ENCODE data around the gene SATB1. TPM values are rescaled to one million over a fixed set of nuclear protein-coding genes. Genes with fewer than 3 reads are reported as not detected.

Gene SATB1
- total and polyA plus RNA-seq, 11 donors, result 16.5 to 63.4 (median 41.3) TPM

- DNase-seq (peak in 2 of 5 donors; percentile 28 to 50), ATAC-seq (peak in 2 of 4 donors; percentile 4 to 20)
- peaks cover 0 to 18% (median 6%) of the 10 kb centered on the region in 12 donors for H3K9me3 ChIP-seq
- TF ChIP-seq POLR2A (IDR thresholded peaks at IDR 0.05), result no peak
- TF ChIP-seq, protein P1, sequence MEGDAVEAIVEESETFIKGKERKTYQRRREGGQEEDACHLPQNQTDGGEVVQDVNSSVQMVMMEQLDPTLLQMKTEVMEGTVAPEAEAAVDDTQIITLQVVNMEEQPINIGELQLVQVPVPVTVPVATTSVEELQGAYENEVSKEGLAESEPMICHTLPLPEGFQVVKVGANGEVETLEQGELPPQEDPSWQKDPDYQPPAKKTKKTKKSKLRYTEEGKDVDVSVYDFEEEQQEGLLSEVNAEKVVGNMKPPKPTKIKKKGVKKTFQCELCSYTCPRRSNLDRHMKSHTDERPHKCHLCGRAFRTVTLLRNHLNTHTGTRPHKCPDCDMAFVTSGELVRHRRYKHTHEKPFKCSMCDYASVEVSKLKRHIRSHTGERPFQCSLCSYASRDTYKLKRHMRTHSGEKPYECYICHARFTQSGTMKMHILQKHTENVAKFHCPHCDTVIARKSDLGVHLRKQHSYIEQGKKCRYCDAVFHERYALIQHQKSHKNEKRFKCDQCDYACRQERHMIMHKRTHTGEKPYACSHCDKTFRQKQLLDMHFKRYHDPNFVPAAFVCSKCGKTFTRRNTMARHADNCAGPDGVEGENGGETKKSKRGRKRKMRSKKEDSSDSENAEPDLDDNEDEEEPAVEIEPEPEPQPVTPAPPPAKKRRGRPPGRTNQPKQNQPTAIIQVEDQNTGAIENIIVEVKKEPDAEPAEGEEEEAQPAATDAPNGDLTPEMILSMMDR (IDR thresholded peaks at IDR 0.05), result no peak
- WGBS, 4 donors, result 7 to 8% (median 7%) methylated on average over 29 to 33 of the region's 33 CpGs
- H3K4me1 ChIP-seq, result peaks cover 0 to 23% (median 16%) of the 10 kb centered on the region in 12 donors
- H3K27ac ChIP-seq, result peak overlapping the region in 2 of 12 donors; percentile 64 to 71
- H3K36me3 ChIP-seq, result no peaks in the 10 kb centered on the region
- intact Hi-C loops (cut with DNase I), result loop anchor here in 1 of 10 donors (2.0 kb wide), 1 partner anchor 19 kb away; no protein-coding TSS in a partner anchor
- H3K27me3 ChIP-seq, result peaks cover 0 to 42% (median 10%) of the 10 kb centered on the region in 9 donors
- peak overlapping the region; percentile 17 to 69 (median 60) for H3K4me3 ChIP-seq
Observed at GRCh38 chr3:18445401-18446148, 20.4 kb upstream of the SATB1 start.

DNA sequence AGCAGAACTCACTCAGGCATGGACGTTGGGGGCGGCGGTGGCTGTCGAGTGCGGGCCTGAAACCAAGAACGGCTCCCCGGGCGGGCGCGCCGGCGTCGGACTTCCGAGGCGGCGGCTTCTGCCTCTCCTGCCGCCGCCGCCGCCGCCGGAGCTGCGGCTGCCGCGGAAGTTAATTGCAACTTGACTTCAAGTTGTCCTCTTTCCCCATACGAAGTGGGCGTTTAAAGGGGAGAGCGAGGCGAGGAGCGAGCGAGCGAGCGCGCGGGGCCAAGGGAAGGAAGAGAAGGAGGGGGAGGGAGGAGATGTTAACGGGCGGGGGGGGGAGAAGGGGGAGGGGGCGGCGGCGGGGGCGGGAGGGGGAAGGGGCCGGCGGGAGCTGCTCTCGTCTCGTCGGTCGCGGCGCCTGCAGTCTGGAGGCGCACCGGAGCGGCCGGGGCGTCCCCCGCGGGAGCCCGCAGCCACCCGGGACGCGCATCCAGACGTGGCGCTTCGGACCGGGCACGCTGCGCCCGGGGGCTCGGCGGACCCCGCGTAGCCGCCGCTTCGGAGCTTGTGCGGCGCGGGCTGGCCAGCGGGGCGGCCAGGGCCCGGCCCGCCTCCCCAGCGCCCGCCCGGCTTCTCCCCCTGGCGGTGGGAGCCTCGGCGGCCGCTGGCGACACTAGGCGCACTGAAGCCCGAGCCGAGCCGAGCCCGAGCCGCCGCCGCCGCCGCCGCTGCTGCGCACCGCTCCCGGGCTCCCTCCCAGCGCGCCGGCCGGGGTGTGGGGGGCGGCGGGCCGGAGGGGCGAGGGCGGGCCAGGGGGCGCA, 19.7 kb upstream of the SATB1 start:
- no peak for TF ChIP-seq POLR2A (IDR thresholded peaks at IDR 0.05)
- TF ChIP-seq, protein P1 (IDR thresholded peaks at IDR 0.05), result peak in 9 of 12 donors; percentile 21 to 67 (median 41)
- ATAC-seq (peak; percentile 74 to 98 (median 94)), DNase-seq (peak; percentile 55 to 89 (median 75))
- intact Hi-C loops (cut with DNase I), result loop anchor here in 1 of 10 donors (2.0 kb wide), 1 partner anchor 18 kb away; no protein-coding TSS in a partner anchor
- peaks cover 0 to 23% (median 16%) of the 10 kb centered on the region in 12 donors for H3K4me1 ChIP-seq
- no peaks in the 10 kb centered on the region for H3K36me3 ChIP-seq
- peaks cover 0 to 14% (median 6%) of the 10 kb centered on the region in 12 donors for H3K9me3 ChIP-seq
- peak overlapping the region in 3 of 12 donors; percentile 61 to 76 (median 64) for H3K27ac ChIP-seq
- WGBS, 4 donors, result 0 to 1% (median 0%) methylated on average over 50 to 109 of the region's 113 CpGs
- peaks cover 0 to 42% (median 10%) of the 10 kb centered on the region in 9 donors for H3K27me3 ChIP-seq
- peak overlapping the region; percentile 26 to 69 (median 60) for H3K4me3 ChIP-seq

DNA sequence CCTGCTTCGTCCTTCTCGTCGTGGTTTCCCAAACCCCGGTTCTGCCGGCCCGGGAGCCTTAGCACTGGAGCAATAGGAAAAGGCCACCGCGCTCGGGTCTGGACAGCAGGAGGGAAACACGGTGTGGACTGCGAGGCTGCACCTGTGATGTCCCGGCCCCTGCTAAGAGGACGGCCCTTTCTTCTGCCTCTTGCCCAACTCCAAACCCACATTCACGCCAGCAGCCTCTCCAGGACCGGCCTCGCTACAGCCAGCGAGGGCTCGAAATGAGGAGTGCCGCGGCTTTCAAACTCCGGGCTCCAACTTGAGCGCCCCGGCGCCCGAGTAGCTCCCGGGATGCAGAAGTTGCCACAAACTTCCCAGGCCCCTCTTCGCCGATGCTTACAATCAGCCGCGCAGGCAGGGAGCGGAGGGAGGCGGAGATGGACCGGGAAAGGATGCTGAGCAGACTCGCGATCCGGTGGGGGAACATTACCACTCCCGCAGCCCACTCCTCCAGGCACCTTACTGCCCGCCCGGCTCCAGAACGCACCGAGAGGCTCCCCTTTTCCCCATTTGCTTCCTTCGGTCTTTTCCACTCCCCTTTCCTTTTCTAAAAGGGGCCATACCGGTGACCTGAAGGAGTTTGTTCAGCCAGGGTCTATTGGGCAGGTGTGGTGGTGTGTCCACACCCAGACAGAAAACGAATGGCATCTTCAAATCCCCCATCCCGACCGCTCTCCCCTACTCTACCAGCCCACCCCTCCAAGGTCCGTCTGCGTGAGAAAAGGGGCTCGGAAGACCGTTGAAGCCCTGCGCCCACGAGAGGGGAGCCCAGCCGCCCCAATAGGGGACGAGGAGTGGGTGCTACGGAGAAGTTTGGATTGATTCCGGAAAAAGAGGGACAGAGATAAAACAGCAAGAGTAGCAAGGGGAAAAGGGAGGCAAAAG, 18.8 kb upstream of the SATB1 start:
- H3K4me3 ChIP-seq, result peak overlapping the region; percentile 26 to 69 (median 60)
- peak; percentile 29 to 43 (median 34) for ATAC-seq
- TF ChIP-seq, protein P1 (IDR thresholded peaks at IDR 0.05), result no peak
- no peak for TF ChIP-seq POLR2A (IDR thresholded peaks at IDR 0.05)
- intact Hi-C loops (cut with DNase I), result loop anchor here in 1 of 10 donors (2.0 kb wide), 1 partner anchor 17 kb away; no protein-coding TSS in a partner anchor
- peaks cover 0 to 42% (median 10%) of the 10 kb centered on the region in 9 donors for H3K27me3 ChIP-seq
- peaks cover 0 to 6% (median 1%) of the 10 kb centered on the region in 12 donors for H3K9me3 ChIP-seq
- DNase-seq, result peak in 4 of 5 donors; percentile 20 to 63 (median 26)
- H3K27ac ChIP-seq, result peak overlapping the region in 3 of 12 donors; percentile 61 to 76 (median 64)
- WGBS, 4 donors, result 1 to 2% (median 1%) methylated on average over 39 to 56 of the region's 56 CpGs
- H3K4me1 ChIP-seq, result peaks cover 0 to 23% (median 16%) of the 10 kb centered on the region in 12 donors
- H3K36me3 ChIP-seq, result no peaks in the 10 kb centered on the region
